ENCODE results near the gene SLX9. TPM values are rescaled to one million over a fixed set of nuclear protein-coding genes. Genes with fewer than 3 reads are reported as not detected.

The SLX9 gene
- total and polyA plus RNA-seq, 3 experiments from 2014 or later = 14.3 to 71.1 (median 68.1) TPM

DNA sequence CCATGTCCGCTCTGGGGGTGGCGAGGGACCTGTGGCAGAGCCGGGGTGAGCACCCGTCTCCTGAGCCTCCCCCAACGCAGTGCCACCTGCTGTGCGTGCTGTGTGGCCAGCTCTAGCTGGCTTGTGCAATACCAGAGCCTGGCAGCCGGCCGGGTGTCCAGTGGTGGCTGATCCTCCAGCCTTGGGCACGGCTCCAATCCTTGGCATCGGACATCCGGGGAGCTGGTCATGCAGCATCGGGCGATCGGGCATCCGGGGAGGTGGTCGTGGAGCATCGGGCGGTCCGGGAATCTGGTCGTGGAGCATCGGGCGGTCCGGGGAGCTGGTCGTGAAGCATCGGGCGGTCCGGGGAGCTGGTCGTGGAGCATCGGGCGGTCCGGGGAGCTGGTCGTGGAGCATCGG, 8.1 kb downstream of the SLX9 start:
- Mint-ChIP-seq H3K27me3 (no peaks in the 10 kb centered on the region), H3K4me1 (peaks cover 15 to 30% (median 16%) of the 10 kb centered on the region in 3 donors), H3K27ac (no peak overlapping the region), H3K4me3 (no peak overlapping the region), H3K9me3 (no peaks in the 10 kb centered on the region), H3K36me3 (peaks cover 0 to 61% (median 5%) of the 10 kb centered on the region in 3 donors)
- Histone ChIP-seq H3K4me3 (ENCODE audit: low read length) (no peak overlapping the region), H3K9me3 (ENCODE audit: low read length) (no peaks in the 10 kb centered on the region), H3K36me3 (ENCODE audit: insufficient read depth, low read length) (peaks cover 10% of the 10 kb centered on the region), H3K4me1 (ENCODE audit: insufficient read depth, low read length) (peaks cover 13% of the 10 kb centered on the region), H3K27me3 (ENCODE audit: insufficient read depth, low read length, poor library complexity, severe bottlenecking) (no peaks in the 10 kb centered on the region), H3K27ac (ENCODE audit: low read depth, low read length) (no peak overlapping the region)
- CTCF ChIA-PET = interaction anchor here (0.7 to 14.1 kb wide), 7 partner anchors 8 to 189 kb away, joined by 3 to 194 read pairs (median 5); partner anchors contain the start of gene SLX9
- POLR2A ChIA-PET = no interaction called here
- DNase-seq = peak in 1 of 5 donors; percentile 42

GRCh38 chr21:44948426-44949120, 8.7 kb downstream of the SLX9 start:
- Histone ChIP-seq H3K27ac (ENCODE audit: low read depth, low read length) (no peak overlapping the region), H3K9me3 (ENCODE audit: low read length) (no peaks in the 10 kb centered on the region), H3K27me3 (ENCODE audit: insufficient read depth, low read length, poor library complexity, severe bottlenecking) (no peaks in the 10 kb centered on the region), H3K4me3 (ENCODE audit: low read length) (no peak overlapping the region), H3K36me3 (ENCODE audit: insufficient read depth, low read length) (peaks cover 10% of the 10 kb centered on the region), H3K4me1 (ENCODE audit: insufficient read depth, low read length) (peaks cover 7% of the 10 kb centered on the region)
- ChIA-PET CTCF (interaction anchor here (0.7 to 14.1 kb wide), 9 partner anchors 9 to 189 kb away, joined by 3 to 194 read pairs (median 10); partner anchors contain the start of gene SLX9), POLR2A (no interaction called here)
- Mint-ChIP-seq H3K36me3 (peaks cover 0 to 56% (median 5%) of the 10 kb centered on the region in 3 donors), H3K27ac (peak overlapping the region in 1 of 8 donors; percentile 64), H3K27me3 (no peaks in the 10 kb centered on the region), H3K4me3 (no peak overlapping the region), H3K4me1 (peaks cover 12 to 24% (median 14%) of the 10 kb centered on the region in 3 donors), H3K9me3 (no peaks in the 10 kb centered on the region)
- no peak for DNase-seq

- H3K9me3 Mint-ChIP-seq = no peaks in the 10 kb centered on the region
- Histone ChIP-seq H3K4me1 (ENCODE audit: insufficient read depth, low read length) (peaks cover 6% of the 10 kb centered on the region), H3K36me3 (ENCODE audit: insufficient read depth, low read length) (peaks cover 6% of the 10 kb centered on the region), H3K27me3 (ENCODE audit: insufficient read depth, low read length, poor library complexity, severe bottlenecking) (no peaks in the 10 kb centered on the region), H3K4me3 (ENCODE audit: low read length) (no peak overlapping the region), H3K27ac (ENCODE audit: low read depth, low read length) (no peak overlapping the region), H3K9me3 (ENCODE audit: low read length) (no peaks in the 10 kb centered on the region)
- no peaks in the 10 kb centered on the region for H3K27me3 Mint-ChIP-seq
- CTCF ChIA-PET = interaction anchor here (0.8 to 14.1 kb wide), 21 partner anchors 11 to 287 kb away, joined by 3 to 194 read pairs (median 6); no protein-coding TSS in a partner anchor
- H3K36me3 Mint-ChIP-seq = peaks cover 0 to 56% (median 5%) of the 10 kb centered on the region in 3 donors
- peak overlapping the region in 1 of 8 donors; percentile 65 for H3K27ac Mint-ChIP-seq
- POLR2A ChIA-PET = interaction anchor here (0.7 to 0.9 kb wide), 3 partner anchors 125 to 188 kb away, joined by 3 to 4 read pairs (median 3); partner anchors contain the start of gene ADARB1
- DNase-seq = no peak
- H3K4me3 Mint-ChIP-seq = peak overlapping the region in 1 of 7 donors; percentile 61
- H3K4me1 Mint-ChIP-seq = peaks cover 11 to 23% (median 12%) of the 10 kb centered on the region in 3 donors
These were observed 9.4 kb downstream of the SLX9 start for GRCh38 chr21:44949161-44949778.

- ChIA-PET POLR2A (interaction anchor here (0.7 to 0.9 kb wide), 3 partner anchors 124 to 187 kb away, joined by 3 to 4 read pairs (median 3); partner anchors contain the start of gene ADARB1), CTCF (interaction anchor here (0.6 to 14.1 kb wide), 28 partner anchors 10 to 556 kb away, joined by 3 to 194 read pairs (median 5); no protein-coding TSS in a partner anchor)
- Histone ChIP-seq H3K4me3 (ENCODE audit: low read length) (no peak overlapping the region), H3K9me3 (ENCODE audit: low read length) (no peaks in the 10 kb centered on the region), H3K27ac (ENCODE audit: low read depth, low read length) (no peak overlapping the region), H3K4me1 (ENCODE audit: insufficient read depth, low read length) (peaks cover 6% of the 10 kb centered on the region), H3K36me3 (ENCODE audit: insufficient read depth, low read length) (peaks cover under 1% of the 10 kb centered on the region), H3K27me3 (ENCODE audit: insufficient read depth, low read length, poor library complexity, severe bottlenecking) (no peaks in the 10 kb centered on the region)
- Mint-ChIP-seq H3K4me1 (peaks cover 10 to 22% (median 10%) of the 10 kb centered on the region in 3 donors), H3K36me3 (peaks cover 0 to 55% (median 4%) of the 10 kb centered on the region in 3 donors), H3K4me3 (peak overlapping the region in 1 of 7 donors; percentile 61), H3K9me3 (no peaks in the 10 kb centered on the region), H3K27ac (peak overlapping the region in 1 of 8 donors; percentile 65), H3K27me3 (no peaks in the 10 kb centered on the region)
- peak; percentile 65 to 87 (median 79) for DNase-seq
These were observed 10.0 kb downstream of the SLX9 start for GRCh38 chr21:44949779-44950198.

DNA sequence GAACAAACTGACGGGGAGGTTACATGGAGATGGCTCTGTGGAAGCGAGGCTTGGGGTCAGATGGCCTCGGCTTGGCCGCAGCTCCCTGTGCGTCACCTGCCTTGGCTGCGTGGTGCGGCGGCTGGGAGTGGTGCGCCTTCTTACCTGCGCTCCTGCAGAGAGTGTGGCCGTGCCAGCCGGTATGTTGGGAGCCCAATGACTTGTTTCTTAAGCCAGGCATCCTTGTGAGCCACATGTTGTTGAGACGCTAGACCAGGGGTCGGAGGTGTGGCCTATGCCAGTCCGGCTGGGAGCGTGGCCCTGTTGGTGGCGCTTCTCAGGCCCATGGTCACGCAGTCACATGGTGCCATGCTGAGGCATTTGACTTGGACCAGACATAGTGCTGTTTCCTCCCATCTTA, 10.5 kb downstream of the SLX9 start:
- H3K27ac ChIP-seq (ENCODE audit: low read depth, low read length) = no peak overlapping the region
- H3K4me1 ChIP-seq (ENCODE audit: insufficient read depth, low read length) = peaks cover 6% of the 10 kb centered on the region
- H3K9me3 ChIP-seq (ENCODE audit: low read length) = no peaks in the 10 kb centered on the region
- no peak overlapping the region for H3K4me3 ChIP-seq (ENCODE audit: low read length)
- Mint-ChIP-seq H3K27me3 (peaks cover 0 to under 1% of the 10 kb centered on the region in 2 donors), H3K36me3 (peaks cover 0 to 52% (median 2%) of the 10 kb centered on the region in 3 donors), H3K4me1 (peaks cover 9 to 21% (median 9%) of the 10 kb centered on the region in 3 donors), H3K27ac (no peak overlapping the region), H3K4me3 (no peak overlapping the region), H3K9me3 (no peaks in the 10 kb centered on the region)
- CTCF ChIA-PET = interaction anchor here (0.6 to 14.1 kb wide), 28 partner anchors 10 to 557 kb away, joined by 3 to 194 read pairs (median 5); no protein-coding TSS in a partner anchor
- POLR2A ChIA-PET = interaction anchor here (0.9 kb wide), 1 partner anchor 178 kb away, joined by 4 read pairs; no protein-coding TSS in a partner anchor
- no peaks in the 10 kb centered on the region for H3K36me3 ChIP-seq (ENCODE audit: insufficient read depth, low read length)
- DNase-seq = no peak
- no peaks in the 10 kb centered on the region for H3K27me3 ChIP-seq (ENCODE audit: insufficient read depth, low read length, poor library complexity, severe bottlenecking)

GRCh38 chr21:44951186-44951915, 11.5 kb downstream of the SLX9 start:
- Histone ChIP-seq H3K9me3 (ENCODE audit: low read length) (no peaks in the 10 kb centered on the region), H3K4me3 (ENCODE audit: low read length) (no peak overlapping the region), H3K36me3 (ENCODE audit: insufficient read depth, low read length) (no peaks in the 10 kb centered on the region), H3K27ac (ENCODE audit: low read depth, low read length) (no peak overlapping the region), H3K4me1 (ENCODE audit: insufficient read depth, low read length) (peaks cover 6% of the 10 kb centered on the region), H3K27me3 (ENCODE audit: insufficient read depth, low read length, poor library complexity, severe bottlenecking) (no peaks in the 10 kb centered on the region)
- peaks cover 0 to 54% (median 4%) of the 10 kb centered on the region in 3 donors for H3K36me3 Mint-ChIP-seq
- CTCF ChIA-PET = interaction anchor here (1.1 to 14.1 kb wide), 7 partner anchors 111 to 201 kb away, joined by 3 to 194 read pairs (median 7); no protein-coding TSS in a partner anchor
- peak overlapping the region in 1 of 8 donors; percentile 87 for H3K27ac Mint-ChIP-seq
- H3K27me3 Mint-ChIP-seq = peaks cover 0 to 2% of the 10 kb centered on the region in 2 donors
- no peaks in the 10 kb centered on the region for H3K9me3 Mint-ChIP-seq
- peaks cover 10 to 28% (median 17%) of the 10 kb centered on the region in 3 donors for H3K4me1 Mint-ChIP-seq
- POLR2A ChIA-PET = no interaction called here
- DNase-seq = no peak
- no peak overlapping the region for H3K4me3 Mint-ChIP-seq

DNA sequence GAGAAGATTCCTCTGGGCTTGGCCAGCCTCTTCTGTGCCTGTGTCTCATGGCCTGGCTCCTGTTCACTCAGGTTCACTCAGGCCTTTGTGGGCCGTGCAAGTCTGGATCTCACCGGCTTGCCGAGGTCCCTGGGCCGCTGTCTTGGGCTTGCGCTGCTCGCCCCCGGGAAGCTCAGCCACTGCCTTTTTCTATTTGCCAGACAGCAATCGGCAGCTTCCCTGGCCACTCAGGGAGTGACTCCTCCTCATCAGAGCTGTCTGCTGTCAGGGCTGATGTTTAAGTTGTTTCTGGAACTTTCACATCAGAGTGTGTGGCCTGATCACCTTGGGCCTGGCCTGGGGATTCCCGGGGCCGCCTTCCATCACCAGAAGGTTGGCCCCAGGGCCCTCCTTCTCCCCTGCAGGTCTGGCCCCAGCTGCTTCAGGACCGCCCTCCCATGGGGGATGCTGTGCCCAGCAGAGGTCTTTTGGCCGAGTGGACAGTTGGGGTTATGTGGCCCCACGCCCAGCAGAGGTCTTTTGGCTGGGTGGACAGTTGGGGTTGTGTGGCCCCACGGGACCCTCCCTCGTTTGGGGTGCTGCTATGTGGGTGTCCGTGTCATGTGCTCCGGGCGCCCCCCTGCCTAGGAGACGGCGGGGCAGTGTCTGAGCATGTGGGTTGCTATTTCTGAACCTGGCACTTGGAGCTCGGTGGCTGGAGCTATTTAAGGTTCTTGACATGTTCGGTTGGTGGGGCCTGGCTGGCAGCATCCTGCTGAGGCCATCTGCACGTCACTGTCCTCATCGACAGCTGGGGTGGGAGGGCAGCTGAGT, 12.5 kb downstream of the SLX9 start:
- Histone ChIP-seq H3K9me3 (ENCODE audit: low read length) (no peaks in the 10 kb centered on the region), H3K4me3 (ENCODE audit: low read length) (no peak overlapping the region), H3K36me3 (ENCODE audit: insufficient read depth, low read length) (no peaks in the 10 kb centered on the region), H3K4me1 (ENCODE audit: insufficient read depth, low read length) (peaks cover 6% of the 10 kb centered on the region), H3K27ac (ENCODE audit: low read depth, low read length) (no peak overlapping the region), H3K27me3 (ENCODE audit: insufficient read depth, low read length, poor library complexity, severe bottlenecking) (no peaks in the 10 kb centered on the region)
- Mint-ChIP-seq H3K4me3 (no peak overlapping the region), H3K4me1 (peaks cover 10 to 26% (median 17%) of the 10 kb centered on the region in 3 donors), H3K9me3 (no peaks in the 10 kb centered on the region), H3K27me3 (peaks cover 0 to 2% of the 10 kb centered on the region in 2 donors), H3K27ac (no peak overlapping the region), H3K36me3 (peaks cover 0 to 58% (median 4%) of the 10 kb centered on the region in 3 donors)
- DNase-seq = no peak
- CTCF ChIA-PET = interaction anchor here (0.5 to 14.1 kb wide), 5 partner anchors 60 to 185 kb away, joined by 3 to 194 read pairs (median 4); no protein-coding TSS in a partner anchor
- POLR2A ChIA-PET = no interaction called here

Data from CD8-positive, alpha-beta memory T cell (primary cell).